ENCODE results near the gene NTM. TPM values are rescaled to one million over a fixed set of nuclear protein-coding genes. Genes with fewer than 3 reads are reported as not detected.
A peak's percentile ranks its signal among the peaks of the same experiment; 100 is the strongest.

The NTM gene
- total and polyA plus RNA-seq, 2 donors (not counting 3 experiments of a cell fraction or from before 2014, with no cell fraction given): 1.00 to 1.1 TPM

DNA sequence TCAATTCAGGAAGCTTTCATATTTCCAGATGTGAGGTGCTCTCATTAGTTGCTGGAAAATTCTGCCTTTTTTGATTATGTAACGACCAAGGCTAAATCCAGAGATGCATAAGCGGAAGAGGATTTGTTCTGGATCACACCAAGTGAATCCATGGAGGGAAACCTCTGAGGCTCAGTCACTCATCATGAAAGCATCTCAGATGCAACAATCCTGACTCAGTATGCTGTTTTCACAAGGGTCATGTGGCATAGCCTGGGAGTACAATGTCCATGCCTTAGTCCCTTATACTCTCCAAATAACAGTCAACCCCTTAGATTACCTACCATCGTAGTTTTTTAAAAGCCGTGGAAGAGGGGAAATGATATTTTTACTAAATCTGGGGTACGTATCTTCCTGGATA, 445.6 kb downstream of the NTM start:
- no peak overlapping the region for H3K27ac ChIP-seq (ENCODE audit: insufficient read depth, low read depth, low read length)
- no peaks in the 10 kb centered on the region for H3K9me1 ChIP-seq (replicated peaks; ENCODE audit: control insufficient read depth, extremely low read depth, insufficient read depth, low read length)
- ChIA-PET POLR2A (no interaction called here), CTCF (interaction anchor here (1.8 to 2.0 kb wide), 2 partner anchors 9 to 121 kb away, joined by 7 read pairs; no protein-coding TSS in a partner anchor)
- H4K20me1 ChIP-seq (replicated peaks; ENCODE audit: control insufficient read depth, extremely low read depth, insufficient read depth, low read length): no peaks in the 10 kb centered on the region
- intact Hi-C loops (cut with micrococcal nuclease): loop anchor here (5.0 kb wide), 1 partner anchor 96 kb away; no protein-coding TSS in a partner anchor
- peaks cover 4 to 9% of the 10 kb centered on the region in 2 experiments for H3K27me3 ChIP-seq (ENCODE audit: control insufficient read depth in 2 of 2, insufficient read depth in 2 of 2, low read length in 2 of 2)
- dilution Hi-C loops (cut with MboI; ENCODE audit: extremely low pct_ligation_motif_present, low sequenced_read_pairs): no loop called here
- no TSS peak for BruUV-seq (replicated peaks)
- DNase-seq (ENCODE audit: low read depth, low spot score): no peak
- H3K4me1 ChIP-seq (ENCODE audit: control insufficient read depth, extremely low read depth, insufficient read depth, low read length): peaks cover 9% of the 10 kb centered on the region
- H3K4me2 ChIP-seq (ENCODE audit: insufficient read depth, low read length): no peak overlapping the region
- H3K79me2 ChIP-seq (ENCODE audit: control insufficient read depth, insufficient read depth, low read length): no peaks in the 10 kb centered on the region
- no peak for FAIRE-seq
- no peaks in the 10 kb centered on the region for H3K9me3 ChIP-seq (replicated peaks; ENCODE audit: control insufficient read depth, insufficient read depth, low read length)
- no peaks in the 10 kb centered on the region for H3K36me3 ChIP-seq (ENCODE audit: control insufficient read depth in 2 of 2, extremely low read depth in 1 of 2, insufficient read depth in 2 of 2, low read length in 2 of 2)
- no peak for TF ChIP-seq POLR2A (IDR thresholded peaks at IDR 0.05; ENCODE audit: low read depth, low read length)
- TF ChIP-seq MAX (IDR thresholded peaks at IDR 0.05; ENCODE audit: insufficient read depth, insufficient read length): no peak
- no peak for TF ChIP-seq CTCF (IDR thresholded peaks at IDR 0.05; ENCODE audit: extremely low read depth in 1 of 2, insufficient read depth in 1 of 2, low read depth in 1 of 2, low read length in 2 of 2)
- no peak for TF ChIP-seq EZH2 (IDR thresholded peaks at IDR 0.05; ENCODE audit: borderline replicate concordance, low read depth, low read length, severe bottlenecking)
- TF ChIP-seq POLR2AphosphoS5 (IDR thresholded peaks at IDR 0.05; ENCODE audit: insufficient read depth, low read depth, low read length): no peak
- TF ChIP-seq MYC (IDR thresholded peaks at IDR 0.05; ENCODE audit: low read depth, low read length): no peak
- TF ChIP-seq JUN (IDR thresholded peaks at IDR 0.05; ENCODE audit: borderline replicate concordance, insufficient read depth, insufficient read length, low read depth): no peak
- no peak for TF ChIP-seq FOS (IDR thresholded peaks at IDR 0.05; ENCODE audit: borderline replicate concordance, insufficient read depth, low read length)
- TF ChIP-seq GATA2 (IDR thresholded peaks at IDR 0.05; ENCODE audit: insufficient read depth, insufficient read length, low read depth, low read length): no peak
- H2AFZ ChIP-seq (ENCODE audit: low read depth, low read length): peak overlapping the region; percentile 19
- no peak overlapping the region for H3K9ac ChIP-seq (replicated peaks; ENCODE audit: extremely low read depth, insufficient read depth, low read length)
- H3K4me3 ChIP-seq (replicated peaks in 1 of 3; ENCODE audit: insufficient read depth in 1 of 3, low read depth in 1 of 3, low read length in 3 of 3): no peak overlapping the region

Data from endothelial cell of umbilical vein (primary cell).